Keratinocyte (primary cell): ENCODE measurements around the gene PPME1. TPM values are rescaled to one million over a fixed set of nuclear protein-coding genes. Genes with fewer than 3 reads are reported as not detected.
A peak's percentile ranks its signal among the peaks of the same experiment; 100 is the strongest.

ENCODE experiments used
- DNase-seq: peaks from one replicate; pipeline ENCODE4 v3.0.0-alpha.2; 2011; ENCODE audit warnings: low read depth, missing footprints, low spot score
- FAIRE-seq: peaks from 2 replicates; lab custom pipeline; 2011; peaks lifted over from hg19 to GRCh38; lab: Jason Lieb, UNC
- H2AFZ ChIP-seq: 2 replicates; pipeline ENCODE4 v1.6.0; 2012; ENCODE audit warnings: low read length, control low read depth, inconsistent platforms; ENCODE audit not compliant: control insufficient read depth
- H3K27ac ChIP-seq: 2 replicates; pipeline ENCODE4 v1.5.1; 2011; ENCODE audit warnings: low read length; ENCODE audit not compliant: control insufficient read depth, insufficient read depth
- H3K27me3 ChIP-seq: 3 replicates; pipeline ENCODE4 v1.6.0; 2011; ENCODE audit warnings: low read length; ENCODE audit not compliant: control insufficient read depth, insufficient read depth; ENCODE audit errors: extremely low read depth
- H3K36me3 ChIP-seq, 2 experiments: 2 replicates in 1 of 2; 3 replicates in 1 of 2; pipeline ENCODE4 v1.5.1; 2011; ENCODE audit warnings: low read length in 2 of 2, mild to moderate bottlenecking in 1 of 2; ENCODE audit not compliant: control insufficient read depth in 2 of 2, insufficient read depth in 2 of 2; ENCODE audit errors: extremely low read depth in 1 of 2
- H3K4me1 ChIP-seq: 3 replicates; pipeline ENCODE4 v1.5.1; 2011; ENCODE audit warnings: low read length; ENCODE audit not compliant: control insufficient read depth, insufficient read depth; ENCODE audit errors: extremely low read depth
- H3K4me2 ChIP-seq: 3 replicates; pipeline ENCODE4 v1.6.0; 2011; ENCODE audit warnings: low read depth, low read length; ENCODE audit not compliant: control insufficient read depth, insufficient read depth; ENCODE audit errors: extremely low read depth
- H3K4me3 ChIP-seq, 3 experiments: fragments of 200-600 bp in 1 of 3; sonication (generic) in 1 of 3; 2 replicates in 2 of 3; 3 replicates in 1 of 3; pipeline ENCODE4 v1.5.1; 2011 to 2016; ENCODE audit warnings: low read length in 3 of 3, mild to moderate bottlenecking in 3 of 3, control low read depth in 2 of 3, inconsistent platforms in 1 of 3, low read depth in 1 of 3, mixed read lengths in 1 of 3, mixed run types in 1 of 3, moderate library complexity in 1 of 3; ENCODE audit not compliant: control insufficient read depth in 2 of 3, insufficient read depth in 2 of 3; ENCODE audit errors: extremely low read depth in 1 of 3
- H3K79me2 ChIP-seq: 2 replicates; pipeline ENCODE4 v1.6.0; 2012; ENCODE audit warnings: low read length; ENCODE audit not compliant: control insufficient read depth, insufficient read depth
- H3K9ac ChIP-seq: 3 replicates; pipeline ENCODE4 v1.6.0; 2011; ENCODE audit warnings: low read length; ENCODE audit not compliant: control insufficient read depth, insufficient read depth; ENCODE audit errors: extremely low read depth
- H3K9me1 ChIP-seq: 3 replicates; pipeline ENCODE4 v1.6.0; 2011; ENCODE audit warnings: low read length; ENCODE audit not compliant: control insufficient read depth, insufficient read depth; ENCODE audit errors: extremely low read depth
- H3K9me3 ChIP-seq: 2 replicates; pipeline ENCODE4 v1.5.1; 2012; ENCODE audit warnings: low read depth, low read length; ENCODE audit not compliant: control insufficient read depth
- H4K20me1 ChIP-seq: 3 replicates; pipeline ENCODE4 v1.6.0; 2011; ENCODE audit warnings: low read length; ENCODE audit not compliant: control insufficient read depth, insufficient read depth; ENCODE audit errors: extremely low read depth
- CTCF ChIP-seq, 3 experiments: IDR thresholded peaks in 1 of 3; conservative IDR thresholded peaks in 1 of 3; optimal IDR thresholded peaks in 1 of 3; 2 replicates in 2 of 3; 3 replicates in 1 of 3; pipeline versions ENCODE3 to v1.5.1; 2011; ENCODE audit warnings: low read length in 3 of 3, mild to moderate bottlenecking in 3 of 3, moderate library complexity in 2 of 3, control low read depth in 1 of 3, inconsistent platforms in 1 of 3; ENCODE audit not compliant: insufficient read depth in 2 of 3; ENCODE audit errors: extremely low read depth in 1 of 3
- EZH2 ChIP-seq: IDR thresholded peaks from one replicate; pipeline ENCODE4 v1.6.1; 2012; ENCODE audit warnings: inconsistent platforms, mild to moderate bottlenecking, low read length, moderate library complexity
- dilution Hi-C: fragments of 300-500 bp; cut with MboI; formaldehyde crosslinking; loops from one replicate; pipeline ENCODE4 v1.7.0; 2020; ENCODE audit warnings: low sequenced_read_pairs; ENCODE audit not compliant: extremely low pct_ligation_motif_present
- polyA plus RNA-seq, 5 experiments: library from polyadenylated mRNA; depleted of rRNA in 3 of 5; stranded (reverse) in 3 of 5; stranded (forward) in 1 of 5; unstranded in 1 of 5; fragments of >200 nt; gene quantifications; 1 replicate in 1 of 5; 2 replicates in 3 of 5; 3 replicates in 1 of 5; pipeline versions ENCODE4 v1.2.1 to v1.2.3, GENCODE V29; 2011 to 2012; ENCODE audit warnings: missing spikeins in 2 of 5, low read depth in 1 of 5, low replicate concordance in 1 of 5

Gene PPME1
- polyA plus RNA-seq, 1 donor (not counting 4 experiments of a cell fraction or from before 2014, with no cell fraction given), result 34.0 TPM

- Histone ChIP-seq H4K20me1 (no peaks in the 10 kb centered on the region), H3K9me3 (no peaks in the 10 kb centered on the region), H3K4me2 (no peak overlapping the region), H3K4me1 (peaks cover 29% of the 10 kb centered on the region), H2AFZ (no peak overlapping the region), H3K9ac (no peak overlapping the region), H3K27ac (no peak overlapping the region), H3K27me3 (no peaks in the 10 kb centered on the region), H3K79me2 (no peaks in the 10 kb centered on the region), H3K4me3 (no peak overlapping the region), H3K36me3 (no peaks in the 10 kb centered on the region), H3K9me1 (no peaks in the 10 kb centered on the region)
- FAIRE-seq, result peak; percentile 39
- dilution Hi-C loops, result no loop called here
- TF ChIP-seq CTCF (optimal IDR thresholded peaks at IDR 0.05 in 1 of 3, IDR thresholded peaks at IDR 0.05 in 1 of 3, conservative IDR thresholded peaks at IDR 0.05 in 1 of 3; ENCODE audit: extremely low read depth in 1 of 3, insufficient read depth in 2 of 3, low read length in 3 of 3) (no peak), EZH2 (no peak)
- no peak for DNase-seq
Measured at GRCh38 chr11:74141241-74141695, 29.8 kb upstream of the PPME1 start.

GRCh38 chr11:74141908-74142307 is 29.2 kb upstream of the PPME1 start:
- dilution Hi-C loops, result no loop called here
- no peaks in the 10 kb centered on the region for H3K9me1 ChIP-seq
- H3K27me3 ChIP-seq, result no peaks in the 10 kb centered on the region
- no peaks in the 10 kb centered on the region for H4K20me1 ChIP-seq
- no peaks in the 10 kb centered on the region for H3K9me3 ChIP-seq
- no peaks in the 10 kb centered on the region for H3K79me2 ChIP-seq
- DNase-seq (no peak), FAIRE-seq (no peak)
- no peaks in the 10 kb centered on the region for H3K36me3 ChIP-seq
- H3K27ac ChIP-seq, result no peak overlapping the region
- H3K4me1 ChIP-seq, result peaks cover 29% of the 10 kb centered on the region
- no peak overlapping the region for H3K4me2 ChIP-seq
- no peak overlapping the region for H2AFZ ChIP-seq
- no peak overlapping the region for H3K9ac ChIP-seq
- H3K4me3 ChIP-seq, result no peak overlapping the region
- no peak for TF ChIP-seq EZH2
- TF ChIP-seq CTCF (optimal IDR thresholded peaks at IDR 0.05 in 1 of 3, IDR thresholded peaks at IDR 0.05 in 1 of 3, conservative IDR thresholded peaks at IDR 0.05 in 1 of 3; ENCODE audit: extremely low read depth in 1 of 3, insufficient read depth in 2 of 3, low read length in 3 of 3), result no peak
